Astrocyte (in vitro differentiated cells and primary cell): ENCODE results near the gene AMPH. TPM values are rescaled to one million over a fixed set of nuclear protein-coding genes. Genes with fewer than 3 reads are reported as not detected.

Source experiments
- DNase-seq: peaks from one replicate; pipeline ENCODE4 v3.0.0-alpha.2; 2010; ENCODE audit warnings: low read depth
- FAIRE-seq: peaks from 2 replicates; lab custom pipeline; 2011; peaks lifted over from hg19 to GRCh38; lab: Jason Lieb, UNC
- H2AFZ ChIP-seq: 2 replicates; pipeline ENCODE4 v1.6.0; 2012; ENCODE audit warnings: low read depth, low read length, inconsistent platforms
- H3K27ac ChIP-seq: 2 replicates; pipeline ENCODE4 v1.5.1; 2011; ENCODE audit warnings: low read depth, low read length, inconsistent platforms
- H3K27me3 ChIP-seq: 2 replicates; pipeline ENCODE4 v1.6.0; 2011; ENCODE audit warnings: low read length, inconsistent platforms; ENCODE audit not compliant: insufficient read depth
- H3K36me3 ChIP-seq: 2 replicates; pipeline ENCODE4 v1.5.1; 2011; ENCODE audit warnings: low read length, inconsistent platforms; ENCODE audit not compliant: insufficient read depth
- H3K4me1 ChIP-seq: 2 replicates; pipeline ENCODE4 v1.5.1; 2011; ENCODE audit warnings: low read length, inconsistent platforms; ENCODE audit not compliant: insufficient read depth
- H3K4me2 ChIP-seq: 2 replicates; pipeline ENCODE4 v1.6.0; 2012; ENCODE audit warnings: low read length, inconsistent platforms
- H3K4me3 ChIP-seq: 2 replicates; pipeline ENCODE4 v1.5.1; 2011; ENCODE audit warnings: low read depth, mild to moderate bottlenecking, low read length, inconsistent platforms; ENCODE audit not compliant: insufficient read depth
- H3K79me2 ChIP-seq: 2 replicates; pipeline ENCODE4 v1.6.0; 2012; ENCODE audit warnings: mild to moderate bottlenecking, low read length, inconsistent platforms; ENCODE audit not compliant: insufficient read depth
- H3K9ac ChIP-seq: 2 replicates; pipeline ENCODE4 v1.6.0; 2012; ENCODE audit warnings: mild to moderate bottlenecking, low read length, inconsistent platforms
- H3K9me3 ChIP-seq: 2 replicates; pipeline ENCODE4 v1.5.1; 2012; ENCODE audit warnings: low read depth, mild to moderate bottlenecking, low read length, inconsistent platforms; ENCODE audit not compliant: insufficient read depth
- H4K20me1 ChIP-seq: 2 replicates; pipeline ENCODE4 v1.6.0; 2012; ENCODE audit warnings: low read length, inconsistent platforms; ENCODE audit not compliant: insufficient read depth
- H3K27ac Mint-ChIP-seq: one replicate; pipeline ENCODE4 v1.8.0; 2021; ENCODE audit warnings: mild to moderate bottlenecking, mixed read lengths; ENCODE audit not compliant: unreplicated experiment
- H3K27me3 Mint-ChIP-seq: one replicate; pipeline ENCODE4 v1.8.0; 2021; ENCODE audit warnings: low read depth, mixed read lengths; ENCODE audit not compliant: unreplicated experiment
- H3K36me3 Mint-ChIP-seq: one replicate; pipeline ENCODE4 v1.8.0; 2021; ENCODE audit warnings: low read depth, mixed read lengths; ENCODE audit not compliant: unreplicated experiment
- H3K4me1 Mint-ChIP-seq: one replicate; pipeline ENCODE4 v1.8.0; 2021; ENCODE audit warnings: low read depth, mixed read lengths; ENCODE audit not compliant: unreplicated experiment
- H3K4me3 Mint-ChIP-seq: one replicate; pipeline ENCODE4 v1.8.0; 2021; ENCODE audit warnings: mild to moderate bottlenecking, moderate library complexity, mixed read lengths; ENCODE audit not compliant: unreplicated experiment
- H3K9me3 Mint-ChIP-seq: one replicate; pipeline ENCODE4 v1.8.0; 2021; ENCODE audit warnings: mild to moderate bottlenecking, mixed read lengths; ENCODE audit not compliant: unreplicated experiment
- CTCF ChIP-seq: IDR thresholded peaks from 2 replicates; pipeline ENCODE4 v1.5.1; 2011; ENCODE audit warnings: low read depth, mild to moderate bottlenecking, inconsistent platforms, low read length, moderate library complexity; ENCODE audit not compliant: insufficient read depth
- EZH2 ChIP-seq: IDR thresholded peaks from 2 replicates; pipeline ENCODE4 v1.6.1; 2012; ENCODE audit warnings: mild to moderate bottlenecking, low read length, inconsistent platforms; ENCODE audit not compliant: insufficient read depth
- total RNA-seq: library from RNA; stranded (reverse); gene quantifications from 2 replicates; pipeline ENCODE4 v1.2.1, GENCODE V29; 2021

The AMPH gene
- total RNA-seq, 1 donor from 2014 or later = 2.9 TPM

GRCh38 chr7:38669965-38670520, 38.9 kb upstream of the AMPH start:
- Mint-ChIP-seq H3K27me3 (peaks cover 6% of the 10 kb centered on the region), H3K27ac (no peak overlapping the region), H3K4me3 (no peak overlapping the region), H3K9me3 (no peaks in the 10 kb centered on the region), H3K4me1 (no peaks in the 10 kb centered on the region), H3K36me3 (no peaks in the 10 kb centered on the region)
- Histone ChIP-seq H3K4me2 (no peak overlapping the region), H2AFZ (no peak overlapping the region), H3K4me1 (no peaks in the 10 kb centered on the region), H3K4me3 (no peak overlapping the region), H3K27ac (no peak overlapping the region), H3K27me3 (no peaks in the 10 kb centered on the region), H3K36me3 (no peaks in the 10 kb centered on the region), H3K9me3 (no peaks in the 10 kb centered on the region), H3K79me2 (no peaks in the 10 kb centered on the region), H3K9ac (no peak overlapping the region), H4K20me1 (no peaks in the 10 kb centered on the region)
- TF ChIP-seq EZH2 (no peak), CTCF (no peak)
- DNase-seq (no peak), FAIRE-seq (no peak)

GRCh38 chr7:38664972-38665371, 33.8 kb upstream of the AMPH start:
- no peaks in the 10 kb centered on the region for H3K27me3 Mint-ChIP-seq
- no peak overlapping the region for H3K27ac ChIP-seq

More at GRCh38 chr7:38664972-38665371, 33.8 kb upstream of the AMPH start:
- no peaks in the 10 kb centered on the region for H3K36me3 ChIP-seq
- no peak overlapping the region for H3K4me3 ChIP-seq
- Mint-ChIP-seq H3K36me3 (no peaks in the 10 kb centered on the region), H3K4me1 (no peaks in the 10 kb centered on the region), H3K27ac (no peak overlapping the region), H3K4me3 (no peak overlapping the region), H3K9me3 (no peaks in the 10 kb centered on the region)
- H2AFZ ChIP-seq = no peak overlapping the region
- H3K4me1 ChIP-seq = no peaks in the 10 kb centered on the region
- no peaks in the 10 kb centered on the region for H3K27me3 ChIP-seq
- H3K9me3 ChIP-seq = no peaks in the 10 kb centered on the region
- no peaks in the 10 kb centered on the region for H3K79me2 ChIP-seq
- FAIRE-seq (no peak), DNase-seq (no peak)
- no peak overlapping the region for H3K9ac ChIP-seq
- no peak overlapping the region for H3K4me2 ChIP-seq
- no peaks in the 10 kb centered on the region for H4K20me1 ChIP-seq
- TF ChIP-seq EZH2 (no peak), CTCF (no peak)
